NCI-H526 (cell line): ENCODE measurements around the gene GGT1.
"Not testable (repeated sequence)": the region's sequence is repeated elsewhere in the genome, so short reads cannot be mapped to it uniquely, and the experiment has no call there.

Experiments
- DNase-seq, 2 experiments: peaks; one replicate each; lab custom pipeline; 2025; lab: John Stamatoyannopoulos, UW

Gene GGT1

DNA sequence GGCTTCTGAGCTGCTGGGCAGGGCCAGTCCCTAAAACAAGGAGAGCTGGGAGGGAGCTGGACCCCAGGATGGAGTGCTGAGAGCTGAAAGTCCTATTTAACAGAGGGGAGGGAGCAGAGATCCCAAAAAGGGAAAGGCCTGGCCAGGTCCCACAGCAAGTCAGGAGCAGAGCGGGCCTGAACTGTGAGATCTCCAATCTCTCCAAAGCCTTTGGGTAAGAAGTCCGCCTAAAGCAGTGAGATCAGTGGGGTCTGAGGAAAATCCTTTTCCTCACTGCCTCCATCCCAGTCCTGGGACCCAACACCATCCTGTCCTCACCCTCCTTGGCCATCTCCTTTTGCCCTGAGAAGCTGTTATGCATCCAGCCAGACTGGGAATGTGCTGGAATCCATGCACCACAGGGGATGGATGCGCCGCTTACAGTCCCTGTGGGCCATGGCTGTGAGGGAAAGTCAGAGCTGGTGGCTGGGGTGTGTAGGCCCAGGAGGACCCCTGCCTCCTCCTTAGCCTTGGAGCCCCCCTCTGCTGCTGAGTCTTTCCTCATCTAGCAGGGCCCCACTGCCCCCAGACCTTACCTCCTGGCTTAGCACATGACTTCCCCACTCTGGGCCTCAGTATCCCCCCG lies 18.7 kb upstream of the GGT1 start:
- DNase-seq: no peak

- DNase-seq: no peak
Observed at GRCh38 chr22:24584871-24585411, 18.1 kb upstream of the GGT1 start.

GRCh38 chr22:24585461-24585860 lies 17.5 kb upstream of the GGT1 start:
- DNase-seq: no peak

- DNase-seq: no peak
Observed at GRCh38 chr22:24585927-24586546, 17.0 kb upstream of the GGT1 start.

DNA sequence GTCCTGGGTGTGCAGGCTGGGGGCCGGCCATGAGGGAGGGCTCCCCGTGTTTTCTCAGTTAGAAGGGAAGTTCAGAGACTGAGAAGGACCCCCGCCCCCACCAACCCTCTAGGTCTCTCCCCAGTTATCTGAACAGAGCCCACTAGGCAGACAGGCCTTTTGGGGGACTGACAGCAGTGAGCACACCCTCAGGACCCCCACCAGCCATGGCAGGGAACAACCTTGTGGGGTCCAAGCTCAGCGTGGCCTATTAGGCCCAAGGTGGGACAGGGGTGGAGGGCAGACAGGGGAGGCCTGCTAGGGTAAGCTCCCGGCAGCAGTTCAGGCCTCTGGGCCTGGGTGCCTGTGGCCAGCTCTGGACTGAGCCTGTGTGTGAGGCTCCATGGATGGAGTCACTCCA lies 15.7 kb upstream of the GGT1 start:
- no peak for DNase-seq

DNA sequence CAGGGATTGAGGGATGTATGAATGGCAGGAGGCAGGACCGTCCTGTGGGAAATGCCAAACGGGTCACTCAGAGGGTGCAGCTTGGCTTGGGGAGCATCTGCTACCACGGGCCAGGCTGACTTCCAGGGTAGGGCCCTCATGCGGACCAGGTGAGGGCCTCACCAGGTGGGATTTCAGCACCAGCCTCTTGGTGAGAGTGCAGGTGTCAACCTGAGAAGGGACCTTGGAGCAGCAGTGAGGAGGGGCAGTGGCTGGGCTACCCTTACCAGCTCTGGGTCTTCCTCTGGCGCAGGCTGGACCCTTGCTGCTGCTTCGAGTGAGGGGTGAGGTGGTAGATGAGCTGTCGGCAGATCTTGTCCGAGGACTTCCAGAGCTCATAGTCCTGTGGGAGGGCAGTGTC lies 15.0 kb upstream of the GGT1 start:
- no peak for DNase-seq

DNA sequence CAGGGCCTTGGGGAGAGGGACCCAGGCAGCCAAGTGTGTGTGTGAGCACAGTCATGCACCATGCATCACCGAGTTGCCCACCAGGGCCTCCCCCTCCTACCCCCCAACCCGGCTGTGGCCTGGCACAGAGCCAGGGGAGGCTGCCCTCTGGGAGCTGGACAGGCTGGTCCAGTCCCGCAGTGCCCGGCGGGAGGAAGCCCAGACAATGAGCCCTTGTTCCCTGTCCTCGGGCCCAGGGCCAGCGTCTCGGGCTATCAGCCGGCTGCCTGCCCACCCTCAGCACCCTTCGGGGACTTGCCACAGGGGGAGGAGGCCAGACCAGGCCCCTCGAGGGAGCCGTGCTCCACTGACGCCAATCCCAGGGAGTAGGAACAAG lies 14.6 kb upstream of the GGT1 start:
- no peak for DNase-seq

GRCh38 chr22:24588757-24589481 lies 14.1 kb upstream of the GGT1 start:
- DNase-seq: no peak

- DNase-seq: no peak
Observed at GRCh38 chr22:24589518-24590030, 13.4 kb upstream of the GGT1 start.

- DNase-seq: no peak
Observed at GRCh38 chr22:24590596-24591173, 12.3 kb upstream of the GGT1 start.

GRCh38 chr22:24591286-24591830 lies 11.6 kb upstream of the GGT1 start:
- no peak for DNase-seq

GRCh38 chr22:24592058-24592850 lies 10.7 kb upstream of the GGT1 start:
- DNase-seq: no peak

DNA sequence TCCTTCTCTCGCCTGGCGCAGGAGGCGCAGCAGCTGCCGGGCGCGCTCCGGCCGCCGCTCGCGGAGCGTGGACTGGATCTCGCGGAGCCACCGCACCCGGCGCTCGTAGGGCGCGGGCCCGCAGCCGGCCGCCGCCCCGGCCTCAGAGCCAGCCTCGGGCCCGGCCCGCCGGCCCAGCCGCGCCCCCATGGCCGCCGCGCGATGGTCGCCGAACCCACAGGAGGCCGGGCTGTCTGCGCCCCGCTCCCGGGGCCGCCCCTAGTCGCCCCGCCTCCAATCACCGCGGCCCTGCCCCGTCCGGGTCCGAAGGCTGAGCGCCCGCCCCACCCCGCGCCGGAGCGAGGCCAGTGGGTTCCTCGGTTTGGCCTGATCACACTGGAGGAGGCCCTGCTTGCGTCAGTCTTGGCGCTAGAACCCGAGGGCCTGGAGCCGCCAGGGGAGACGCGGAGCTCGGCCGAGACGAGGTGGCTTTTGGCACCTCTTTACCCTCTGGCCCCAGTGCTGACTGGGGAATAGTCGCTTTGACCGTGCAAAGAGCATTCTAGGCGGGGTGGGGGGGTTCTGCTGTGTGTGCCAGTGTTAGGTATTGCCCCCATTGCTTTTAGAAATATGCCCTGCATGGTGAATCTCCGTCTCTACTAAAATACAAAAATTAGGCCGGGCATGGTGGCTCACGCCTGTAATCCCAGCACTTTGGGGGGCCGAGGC lies 10.0 kb upstream of the GGT1 start, which contains the start of gene LRRC75B:
TSS of gene LRRC75B (minus strand) at position 223 of the 708 bp plus-strand sequence. CDS start at position 189, 34 bp downstream.
- DNase-seq: peak in 1 of 2 experiments; percentile 67

DNA sequence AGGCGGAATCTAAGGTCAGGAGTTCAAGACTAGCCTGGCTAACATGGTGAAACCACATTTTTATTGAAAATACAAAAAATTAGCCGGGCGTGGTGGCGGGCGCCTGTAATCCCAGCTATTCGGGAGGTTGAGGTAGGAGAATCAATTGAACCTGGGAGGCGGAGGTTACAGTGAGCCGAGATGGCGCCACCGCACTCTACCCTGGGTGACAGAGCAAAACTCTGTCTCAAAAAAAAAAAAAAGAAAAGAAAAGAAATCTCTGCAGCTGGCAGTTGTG lies 9.5 kb upstream of the GGT1 start:
- DNase-seq: not testable (repeated sequence)

DNA sequence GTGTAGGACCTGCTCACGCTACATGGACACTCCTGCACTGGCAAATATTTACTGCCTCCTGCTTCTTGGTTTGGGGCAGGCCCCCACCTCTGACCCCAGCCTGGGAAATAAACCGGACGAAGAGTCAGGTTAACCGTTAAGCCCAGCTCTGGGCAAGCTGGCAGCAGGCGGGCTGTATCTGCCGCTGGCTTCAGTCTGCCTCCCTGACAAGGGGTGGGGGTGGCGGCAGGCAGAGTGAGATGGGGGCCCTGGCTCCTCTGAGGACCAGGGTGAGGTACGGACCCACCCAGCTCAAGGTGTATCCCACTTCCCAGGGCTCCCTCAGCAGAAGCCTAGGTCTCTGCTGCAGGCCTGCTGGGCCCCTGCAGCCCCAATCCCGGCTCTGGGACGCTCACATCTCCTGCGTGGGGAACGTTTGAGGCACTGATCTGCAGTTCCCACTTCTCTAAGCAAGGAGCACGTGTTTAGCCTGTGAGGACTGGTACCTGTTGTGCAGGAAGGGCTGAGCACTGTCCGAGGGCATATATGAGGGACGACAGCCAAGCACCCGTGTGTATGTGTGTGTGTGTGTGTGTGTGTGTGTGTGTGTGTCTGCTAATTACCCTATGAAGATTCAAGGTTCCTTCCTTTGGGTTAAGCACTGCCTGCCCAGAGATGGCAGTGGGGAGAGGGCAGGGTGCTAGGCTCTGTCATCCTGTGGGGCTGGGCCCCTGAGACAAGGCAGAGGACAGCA lies 9.0 kb upstream of the GGT1 start:
- DNase-seq: no peak

GRCh38 chr22:24594569-24595120 lies 8.3 kb upstream of the GGT1 start:
- DNase-seq: no peak

DNA sequence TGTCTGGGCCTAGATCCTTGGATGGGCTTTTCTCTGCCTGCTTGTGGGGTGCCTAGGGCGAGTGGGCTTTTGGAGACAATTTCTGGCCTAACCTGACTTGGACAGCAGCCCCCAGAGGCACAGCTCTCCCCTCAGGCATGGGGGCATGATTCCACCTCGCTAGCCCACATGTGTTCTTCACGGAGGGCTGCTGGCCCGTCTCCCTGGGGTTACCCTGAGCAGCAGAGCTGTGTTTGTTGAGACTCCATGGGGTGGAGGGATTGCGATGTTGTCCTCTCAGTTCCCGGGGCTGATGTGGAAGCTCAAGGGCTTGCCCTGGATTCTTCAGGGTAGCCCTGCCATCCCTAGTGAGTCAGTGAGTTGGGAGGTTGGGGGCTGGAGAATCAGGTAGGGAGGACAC lies 7.8 kb upstream of the GGT1 start:
- no peak for DNase-seq

DNA sequence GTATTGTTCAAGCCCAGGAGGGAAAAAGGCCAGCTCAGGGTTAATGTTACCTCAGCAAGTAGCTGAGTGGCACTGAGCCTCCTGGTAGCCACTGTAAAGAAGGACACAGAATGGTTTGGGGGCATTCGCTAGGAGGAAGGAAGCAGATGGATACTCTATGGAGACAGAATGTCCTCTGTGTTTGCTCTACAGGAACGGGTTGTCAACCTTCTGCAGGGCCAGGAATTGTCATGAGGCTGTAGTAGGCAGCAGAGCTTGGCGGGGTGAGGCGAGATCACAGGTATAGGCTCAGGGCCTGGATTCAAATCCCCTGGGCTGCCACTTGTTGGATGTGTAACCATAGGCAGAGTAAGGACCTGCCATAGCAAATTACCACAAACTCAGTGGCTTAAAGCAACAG lies 7.1 kb upstream of the GGT1 start:
- DNase-seq: no peak

GRCh38 chr22:24597076-24597475 lies 5.9 kb upstream of the GGT1 start:
- DNase-seq: not testable (repeated sequence)

DNA sequence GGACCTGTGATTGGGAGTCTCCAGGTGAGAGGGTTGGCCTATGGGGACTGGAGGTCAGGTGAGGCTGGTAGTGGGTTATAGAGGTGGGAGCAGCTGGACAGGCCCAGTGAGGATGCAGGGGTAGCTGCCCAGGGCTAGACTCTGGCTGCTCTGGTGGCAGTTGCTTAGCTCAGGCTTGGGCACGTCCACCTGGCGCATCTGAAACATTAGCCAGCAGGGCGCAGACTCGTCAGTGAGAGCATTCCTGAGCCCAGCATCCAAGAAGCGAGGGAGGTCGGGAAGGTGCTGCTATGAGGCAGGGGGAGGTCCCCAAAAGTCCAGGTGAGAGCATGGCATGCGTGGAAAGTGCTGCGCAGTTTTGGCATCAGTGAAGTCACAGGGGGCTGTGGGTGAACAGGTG lies 3.5 kb upstream of the GGT1 start:
- DNase-seq: no peak
